A549 (cell line): ENCODE measurements around the gene TRAPPC3. TPM values are rescaled to one million over a fixed set of nuclear protein-coding genes. Genes with fewer than 3 reads are reported as not detected.
A peak's percentile ranks its signal among the peaks of the same experiment; 100 is the strongest.

Experiments used
- ATAC-seq, 2 experiments: fragments of 200-7000 bp in 1 of 2; fragments of >200 bp in 1 of 2; cut with Nextera tagmentation in 1 of 2; cut with Tn5 transposase in 1 of 2; 3 replicates each; pipeline versions ENCODE4 v1.8.0 to v1.9.1; 2018 to 2020; ENCODE audit warnings: mild to moderate bottlenecking in 1 of 2, moderate library complexity in 1 of 2
- CTCF ChIA-PET: fragments of 300-600 bp; sonication (Branson Sonifier 250); formaldehyde crosslinking; extraction: SDS; loops from one replicate; lab custom pipeline; 2021; ENCODE audit warnings: antibody characterized with exemption, inconsistent platforms; lab: Yijun Ruan, JAX
- POLR2A ChIA-PET: fragments of 350-600 bp; formaldehyde crosslinking; extraction: SDS; loops from one replicate; lab custom pipeline; 2021; ENCODE audit warnings: antibody characterized with exemption, inconsistent platforms; lab: Yijun Ruan, JAX
- DNase-seq, 2 experiments: peaks; one replicate each; pipeline versions ENCODE4 v3.0.0 to v3.0.0-alpha.2; 2011 to 2016; ENCODE audit warnings: low read depth in 1 of 2, low spot score in 1 of 2
- FAIRE-seq: peaks from 2 replicates; lab custom pipeline; 2011; peaks lifted over from hg19 to GRCh38; lab: Jason Lieb, UNC
- H3K27ac ChIP-seq, 2 experiments: fragments of >200 bp; sonication (Bioruptor Twin); formaldehyde crosslinking; 3 replicates each; pipeline ENCODE4 v1.5.1; 2016 to 2017
- H3K4me1 ChIP-seq: fragments of >200 bp; sonication (Bioruptor Twin); formaldehyde crosslinking; 3 replicates; pipeline ENCODE4 v1.6.1; 2016
- H3K4me2 ChIP-seq: fragments of >200 bp; sonication (Bioruptor Twin); formaldehyde crosslinking; 3 replicates; pipeline ENCODE4 v1.6.1; 2016
- H3K4me3 ChIP-seq: fragments of >200 bp; sonication (Bioruptor Twin); formaldehyde crosslinking; 3 replicates; pipeline ENCODE4 v1.5.1; 2016
- H3K9me3 ChIP-seq: fragments of >200 bp; sonication (Bioruptor Twin); formaldehyde crosslinking; 3 replicates; pipeline ENCODE4 v1.6.1; 2016
- ATOH8 ChIP-seq: fragments of 250-450 bp; sonication (Bioruptor Pico); IDR thresholded peaks from 2 replicates; pipeline ENCODE4 v1.5.0; 2020; ENCODE audit warnings: low read depth, mild to moderate bottlenecking, moderate library complexity
- BHLHE40 ChIP-seq: IDR thresholded peaks from 2 replicates; pipeline ENCODE4 v1.6.1; 2012; ENCODE audit warnings: low read depth, low read length, inconsistent platforms
- CBX2 ChIP-seq: fragments of 200-600 bp; sonication (generic); IDR thresholded peaks from 2 replicates; pipeline ENCODE4 v1.6.1; 2016; ENCODE audit warnings: low read depth, mild to moderate bottlenecking, borderline replicate concordance
- CBX8 ChIP-seq: fragments of 200-600 bp; sonication (generic); IDR thresholded peaks from 2 replicates; pipeline ENCODE4 v1.6.1; 2016
- CHD2 ChIP-seq: fragments of 150-350 bp; IDR thresholded peaks from 2 replicates; pipeline ENCODE4 v1.6.1; 2014; ENCODE audit warnings: low read length; ENCODE audit not compliant: partially characterized antibody
- CHD4 ChIP-seq: fragments of 200-600 bp; sonication (generic); IDR thresholded peaks from 2 replicates; pipeline ENCODE4 v1.6.1; 2016; ENCODE audit warnings: antibody characterized with exemption, mild to moderate bottlenecking, borderline replicate concordance
- E2F6 ChIP-seq: IDR thresholded peaks from 2 replicates; pipeline ENCODE4 v1.6.1; 2012; ENCODE audit warnings: low read depth, borderline replicate concordance
- EHF ChIP-seq: fragments of 250-450 bp; sonication (Bioruptor Pico); IDR thresholded peaks from 2 replicates; pipeline ENCODE4 v1.5.0; 2020; ENCODE audit warnings: mild to moderate bottlenecking
- ELK1 ChIP-seq: fragments of 150-350 bp; IDR thresholded peaks from 2 replicates; pipeline ENCODE4 v1.6.1; 2014; ENCODE audit warnings: low read depth, mild to moderate bottlenecking, low read length
- EP300 ChIP-seq, 2 experiments: fragments of >200 bp; sonication (Bioruptor Twin); formaldehyde crosslinking; IDR thresholded peaks; 2 replicates in 1 of 2; 3 replicates in 1 of 2; pipeline ENCODE4 v1.6.1; 2016 to 2017
- FOXS1 ChIP-seq: fragments of 250-450 bp; sonication (Bioruptor Pico); IDR thresholded peaks from 2 replicates; pipeline ENCODE4 v1.5.0; 2020; ENCODE audit warnings: mild to moderate bottlenecking, moderate library complexity
- JUNB ChIP-seq: fragments of >200 bp; sonication (Bioruptor Twin); formaldehyde crosslinking; IDR thresholded peaks from 2 replicates; pipeline ENCODE4 v1.6.1; 2016
- KDM5A ChIP-seq: fragments of 200-600 bp; sonication (generic); IDR thresholded peaks from 2 replicates; pipeline ENCODE4 v1.6.1; 2016; ENCODE audit warnings: antibody characterized with exemption, mild to moderate bottlenecking
- MAFK ChIP-seq: fragments of 450-650 bp; IDR thresholded peaks from 2 replicates; pipeline ENCODE4 v1.6.1; 2014; ENCODE audit not compliant: partially characterized antibody
- MAZ ChIP-seq: fragments of 150-350 bp; IDR thresholded peaks from 2 replicates; pipeline ENCODE4 v1.6.1; 2014; ENCODE audit warnings: antibody characterized with exemption, low read depth, low read length, borderline replicate concordance
- NFE2L2 ChIP-seq: fragments of 150-350 bp; conservative IDR thresholded peaks from 2 replicates; pipeline ENCODE4 v1.6.1; 2014; ENCODE audit warnings: low read length
- NPAS2 ChIP-seq: fragments of 250-450 bp; sonication (Bioruptor Pico); IDR thresholded peaks from 2 replicates; pipeline ENCODE4 v1.8.0; 2022; ENCODE audit warnings: mild to moderate bottlenecking, moderate library complexity, borderline replicate concordance
- PBX3 ChIP-seq: IDR thresholded peaks from 2 replicates; pipeline ENCODE4 v1.6.1; 2012
- PHF8 ChIP-seq: fragments of 200-600 bp; sonication (generic); IDR thresholded peaks from 2 replicates; pipeline ENCODE4 v1.6.1; 2016; ENCODE audit warnings: low read depth, mild to moderate bottlenecking, antibody characterized with exemption, moderate library complexity, borderline replicate concordance
- POLR2AphosphoS2 ChIP-seq: conservative IDR thresholded peaks from 2 replicates; pipeline ENCODE4 v1.6.1; 2012; ENCODE audit warnings: low read length, improper control_type of control experiment, inconsistent platforms
- RCOR1 ChIP-seq: fragments of 150-350 bp; IDR thresholded peaks from 2 replicates; pipeline ENCODE4 v1.6.1; 2014; ENCODE audit warnings: antibody characterized with exemption, low read length, low read depth
- RFX5 ChIP-seq: fragments of 450-650 bp; IDR thresholded peaks from 2 replicates; pipeline ENCODE4 v1.7.1; 2014; ENCODE audit warnings: antibody characterized with exemption, mild to moderate bottlenecking, moderate library complexity
- SREBF2 ChIP-seq: fragments of 450-650 bp; IDR thresholded peaks from 2 replicates; pipeline ENCODE4 v1.6.1; 2014; ENCODE audit warnings: mild to moderate bottlenecking, moderate library complexity
- TFCP2L1 ChIP-seq: fragments of 250-450 bp; sonication (Bioruptor Pico); IDR thresholded peaks from 2 replicates; pipeline ENCODE4 v1.5.0; 2021; ENCODE audit warnings: mild to moderate bottlenecking
- ZC3H11A ChIP-seq: fragments of 450-650 bp; IDR thresholded peaks from 2 replicates; pipeline ENCODE4 v1.6.1; 2014; ENCODE audit warnings: antibody characterized with exemption, mild to moderate bottlenecking
- ZFP36 ChIP-seq: fragments of 450-650 bp; IDR thresholded peaks from 2 replicates; pipeline ENCODE4 v1.6.1; 2014; ENCODE audit warnings: borderline replicate concordance; ENCODE audit not compliant: partially characterized antibody
- ZNF302 ChIP-seq: fragments of 250-450 bp; sonication (Bioruptor Pico); IDR thresholded peaks from 2 replicates; pipeline ENCODE4 v1.9.0; 2021; ENCODE audit warnings: inconsistent platforms, mild to moderate bottlenecking, moderate library complexity
- ZSCAN20 ChIP-seq: fragments of 250-450 bp; sonication (Bioruptor Pico); IDR thresholded peaks from 2 replicates; pipeline ENCODE4 v1.8.0; 2022; ENCODE audit warnings: mild to moderate bottlenecking, moderate library complexity
- WGBS: methylation state at CpG from one replicate; pipeline ENCODE4 v1.1.6; 2017; ENCODE audit errors: missing lambda C conversion rate; 5-methylcytosine and 5-hydroxymethylcytosine counted together
- polyA plus RNA-seq, 4 experiments: library from polyadenylated mRNA; depleted of rRNA in 3 of 4; stranded (reverse); fragments of >200 nt; fragmentation: RNase III in 1 of 4; extraction: RNeasy Plus Mini Kit Qiagen cat#74134 plus additional on column Dnase treatment in 1 of 4; gene quantifications; 2 replicates in 3 of 4; 3 replicates in 1 of 4; pipeline ENCODE4 v1.2.3, GENCODE V29; 2011 to 2017

The TRAPPC3 gene
- polyA plus RNA-seq, 2 of the 4 experiments (the other 2 are of a cell fraction) = 62.2 to 103 TPM

GRCh38 chr1:36119456-36119855 is 29.8 kb downstream of the TRAPPC3 start:
- POLR2A ChIA-PET = no interaction called here
- CTCF ChIA-PET = interaction anchor here (0.7 to 8.0 kb wide), 6 partner anchors 12 to 69 kb away, joined by 3 to 49 read pairs (median 4); partner anchors contain the start of gene TRAPPC3
- no peak overlapping the region for H3K4me3 ChIP-seq
- no peak overlapping the region for H3K27ac ChIP-seq
- 68% methylated on average over 6 of the region's 9 CpGs for WGBS
- no peak for DNase-seq
- H3K9me3 ChIP-seq = no peaks in the 10 kb centered on the region
- FAIRE-seq = no peak
- no peak for ATAC-seq
- no peaks in the 10 kb centered on the region for H3K4me1 ChIP-seq
- H3K4me2 ChIP-seq = no peak overlapping the region
- TF ChIP-seq PHF8 (no peak), ATOH8 (no peak), CBX8 (no peak), RFX5 (no peak), ELK1 (no peak), ZSCAN20 (no peak)

GRCh38 chr1:36118447-36119204 is 30.7 kb downstream of the TRAPPC3 start:
- WGBS = 82% methylated on average over 5 of the region's 10 CpGs
- no peak for TF ChIP-seq NFE2L2
- TF ChIP-seq EHF (CRISPR knock-in tag) = no peak
- no peak for TF ChIP-seq ZNF302
- TF ChIP-seq EP300 (IDR thresholded peaks at IDR 0.05) = no peak
- no peak for TF ChIP-seq CBX8
- no peak for TF ChIP-seq POLR2AphosphoS2
- TF ChIP-seq RCOR1 = no peak
- TF ChIP-seq CHD2 = no peak
- no peak for TF ChIP-seq CHD4
- TF ChIP-seq BHLHE40 = no peak
- TF ChIP-seq ZSCAN20 = no peak
- no peak for TF ChIP-seq MAFK
- TF ChIP-seq ZC3H11A = no peak
- no peak for TF ChIP-seq ATOH8
- TF ChIP-seq CBX2 = no peak
- TF ChIP-seq NPAS2 = no peak
- ATAC-seq (no peak), FAIRE-seq (no peak), DNase-seq (no peak)
- ChIA-PET CTCF (interaction anchor here (0.6 to 8.0 kb wide), 8 partner anchors 8 to 70 kb away, joined by 3 to 49 read pairs (median 3); no protein-coding TSS in a partner anchor), POLR2A (no interaction called here)
- Histone ChIP-seq H3K4me3 (no peak overlapping the region), H3K4me1 (no peaks in the 10 kb centered on the region), H3K4me2 (no peak overlapping the region), H3K9me3 (no peaks in the 10 kb centered on the region), H3K27ac (no peak overlapping the region)

- no peak for FAIRE-seq
- POLR2A ChIA-PET = interaction anchor here (0.5 kb wide), 1 partner anchor 17 kb away, joined by 4 read pairs; no protein-coding TSS in a partner anchor
- no CpG with 5 or more reads among the region's 5 CpGs for WGBS
- no peak overlapping the region for H3K27ac ChIP-seq
- DNase-seq = no peak
- no peak overlapping the region for H3K4me2 ChIP-seq
- H3K4me1 ChIP-seq = no peaks in the 10 kb centered on the region
- TF ChIP-seq TFCP2L1 (CRISPR knock-in tag) (no peak), BHLHE40 (no peak), MAZ (no peak), KDM5A (no peak), SREBF2 (no peak), E2F6 (no peak), EHF (CRISPR knock-in tag) (no peak), FOXS1 (CRISPR knock-in tag) (no peak), ZFP36 (no peak), JUNB (no peak), CHD4 (no peak), PBX3 (no peak)
- TF ChIP-seq, all 56 proteins: peak for 0
- Histone ChIP-seq H3K9me3 (no peaks in the 10 kb centered on the region), H3K4me3 (no peak overlapping the region)
- CTCF ChIA-PET = interaction anchor here (0.9 to 8.0 kb wide), 7 partner anchors 10 to 71 kb away, joined by 3 to 49 read pairs (median 4); no protein-coding TSS in a partner anchor
- ATAC-seq = 0 out of 6 replicates have a peak, but pooled peaks of 1 of the 2 experiments have one; percentile 18
Measured at GRCh38 chr1:36116901-36117300, 32.4 kb downstream of the TRAPPC3 start.
